Measurements from ENCODE around the gene BLID. TPM values are rescaled to one million over a fixed set of nuclear protein-coding genes. Genes with fewer than 3 reads are reported as not detected.

BLID gene
- total RNA-seq, 1 experiment from 2014 or later: not detected

GRCh38 chr11:122076512-122077120 is 39.4 kb downstream of the BLID start:
- Mint-ChIP-seq H3K27ac (ENCODE audit: unreplicated experiment) (no peak overlapping the region), H3K36me3 (ENCODE audit: insufficient read depth, unreplicated experiment) (no peaks in the 10 kb centered on the region), H3K27me3 (ENCODE audit: unreplicated experiment) (peaks cover 20% of the 10 kb centered on the region), H3K4me3 (ENCODE audit: low read depth, unreplicated experiment) (no peak overlapping the region), H3K9me3 (ENCODE audit: low read depth, unreplicated experiment) (no peaks in the 10 kb centered on the region), H3K4me1 (ENCODE audit: low read depth, unreplicated experiment) (no peaks in the 10 kb centered on the region)
- BruUV-seq (replicated peaks): no TSS peak
- no peak for TF ChIP-seq CTCF (IDR thresholded peaks at IDR 0.05; ENCODE audit: unreplicated experiment)
- intact Hi-C loops (cut with micrococcal nuclease; ENCODE audit: unreplicated experiment): no loop called here
- DNase-seq: no peak
- CTCF ChIA-PET: no interaction called here

GRCh38 chr11:122075016-122075415 is 41.0 kb downstream of the BLID start:
- TF ChIP-seq CTCF (IDR thresholded peaks at IDR 0.05; ENCODE audit: unreplicated experiment): no peak
- CTCF ChIA-PET: no interaction called here
- H3K36me3 Mint-ChIP-seq (ENCODE audit: insufficient read depth, unreplicated experiment): no peaks in the 10 kb centered on the region

GRCh38 chr11:122074022-122074421 is 42.0 kb downstream of the BLID start:
- Mint-ChIP-seq H3K27ac (ENCODE audit: unreplicated experiment) (no peak overlapping the region), H3K27me3 (ENCODE audit: unreplicated experiment) (peaks cover 25% of the 10 kb centered on the region), H3K9me3 (ENCODE audit: low read depth, unreplicated experiment) (no peaks in the 10 kb centered on the region), H3K36me3 (ENCODE audit: insufficient read depth, unreplicated experiment) (no peaks in the 10 kb centered on the region), H3K4me3 (ENCODE audit: low read depth, unreplicated experiment) (no peak overlapping the region), H3K4me1 (ENCODE audit: low read depth, unreplicated experiment) (no peaks in the 10 kb centered on the region)
- intact Hi-C loops (cut with micrococcal nuclease; ENCODE audit: unreplicated experiment): no loop called here
- BruUV-seq (replicated peaks): no TSS peak
- no peak for TF ChIP-seq CTCF (IDR thresholded peaks at IDR 0.05; ENCODE audit: unreplicated experiment)
- DNase-seq: no peak
- CTCF ChIA-PET: no interaction called here

More at GRCh38 chr11:122075016-122075415, 41.0 kb downstream of the BLID start:
- BruUV-seq (replicated peaks): no TSS peak
- no peak overlapping the region for H3K27ac Mint-ChIP-seq (ENCODE audit: unreplicated experiment)
- no peaks in the 10 kb centered on the region for H3K4me1 Mint-ChIP-seq (ENCODE audit: low read depth, unreplicated experiment)
- no peak for DNase-seq
- H3K9me3 Mint-ChIP-seq (ENCODE audit: low read depth, unreplicated experiment): no peaks in the 10 kb centered on the region
- peaks cover 23% of the 10 kb centered on the region for H3K27me3 Mint-ChIP-seq (ENCODE audit: unreplicated experiment)
- intact Hi-C loops (cut with micrococcal nuclease; ENCODE audit: unreplicated experiment): no loop called here
- H3K4me3 Mint-ChIP-seq (ENCODE audit: low read depth, unreplicated experiment): no peak overlapping the region

- no peaks in the 10 kb centered on the region for H3K36me3 Mint-ChIP-seq (ENCODE audit: insufficient read depth, unreplicated experiment)
- BruUV-seq (replicated peaks): no TSS peak
- peaks cover 39% of the 10 kb centered on the region for H3K27me3 Mint-ChIP-seq (ENCODE audit: unreplicated experiment)
- TF ChIP-seq CTCF (IDR thresholded peaks at IDR 0.05; ENCODE audit: unreplicated experiment): no peak
- H3K4me1 Mint-ChIP-seq (ENCODE audit: low read depth, unreplicated experiment): no peaks in the 10 kb centered on the region
- no peaks in the 10 kb centered on the region for H3K9me3 Mint-ChIP-seq (ENCODE audit: low read depth, unreplicated experiment)
- H3K27ac Mint-ChIP-seq (ENCODE audit: unreplicated experiment): no peak overlapping the region
- H3K4me3 Mint-ChIP-seq (ENCODE audit: low read depth, unreplicated experiment): no peak overlapping the region
- CTCF ChIA-PET: no interaction called here
- no peak for DNase-seq
- intact Hi-C loops (cut with micrococcal nuclease; ENCODE audit: unreplicated experiment): no loop called here
Observed at GRCh38 chr11:122071709-122072202, 44.3 kb downstream of the BLID start.

Measured in Calu3 (cell line).